Prostate gland (tissue), 2 donors: Measurements from ENCODE around the gene TSC22D1. TPM values are rescaled to one million over a fixed set of nuclear protein-coding genes. Genes with fewer than 3 reads are reported as not detected.

ENCODE experiments used
- DNase-seq: peaks from one replicate; pipeline ENCODE4 v3.0.0-alpha.2; 2019; ENCODE audit warnings: low spot score
- H3K27ac ChIP-seq, 2 donors: fragments of 200-600 bp; sonication (generic); 2 replicates each; pipeline ENCODE4 v1.5.1; 2017 to 2019
- H3K27me3 ChIP-seq: fragments of 200-600 bp; sonication (generic); replicated peaks from 2 replicates; pipeline ENCODE4 v1.5.1; 2019; ENCODE audit not compliant: insufficient read depth
- H3K36me3 ChIP-seq, 2 donors: fragments of 200-600 bp; sonication (generic); 1 replicate in 1 of 2; 2 replicates in 1 of 2; pipeline versions ENCODE4 v1.5.1 to v1.8.1; 2017 to 2019
- H3K4me1 ChIP-seq: fragments of 200-600 bp; sonication (generic); replicated peaks from 2 replicates; pipeline ENCODE4 v1.5.1; 2019
- H3K4me3 ChIP-seq, 2 donors: fragments of 200-600 bp; sonication (generic); 2 replicates each; pipeline ENCODE4 v1.5.1; 2017 to 2019
- H3K9me3 ChIP-seq: fragments of 200-600 bp; sonication (generic); 2 replicates; pipeline ENCODE4 v1.5.1; 2017
- CTCF ChIP-seq, 4 experiments: fragments of 200-600 bp in 2 of 4; fragments of 450-650 bp in 2 of 4; sonication (generic) in 2 of 4; IDR thresholded peaks; 1 replicate in 3 of 4; 2 replicates in 1 of 4; pipeline ENCODE4 v1.5.1; 2016 to 2019; ENCODE audit warnings: antibody characterized with exemption in 4 of 4, mild to moderate bottlenecking in 2 of 4, moderate library complexity in 2 of 4
- POLR2A ChIP-seq: fragments of 450-650 bp; IDR thresholded peaks from one replicate; pipeline ENCODE4 v1.6.1; 2016; ENCODE audit warnings: antibody characterized with exemption, mild to moderate bottlenecking
- POLR2AphosphoS5 ChIP-seq: sonication (generic); formaldehyde crosslinking; IDR thresholded peaks from one replicate; pipeline ENCODE4 v1.6.1; 2017; ENCODE audit warnings: antibody characterized with exemption
- WGBS: methylation state at CpG from one replicate; pipeline ENCODE4 v1.1.5; 2018; 5-methylcytosine and 5-hydroxymethylcytosine counted together
- intact Hi-C: fragments of 100-400 bp; cut with DNase I; formaldehyde crosslinking; loops from one replicate; pipeline ENCODE4 v1.14.2; 2022
- total RNA-seq, 2 donors: library from RNA; depleted of rRNA; stranded (reverse); fragments of >200 nt; gene quantifications; one replicate each; pipeline ENCODE4 v1.1.0, GENCODE V29; 2016

TSC22D1 gene
- total RNA-seq, 2 donors from 2014 or later = 185 to 237 TPM

- no peak for TF ChIP-seq CTCF (IDR thresholded peaks at IDR 0.05)
- TF ChIP-seq POLR2AphosphoS5 = no peak
- TF ChIP-seq POLR2A = no peak
- Histone ChIP-seq H3K4me3 (peak overlapping the region; percentile 90 to 97), H3K36me3 (no peaks in the 10 kb centered on the region), H3K27me3 (no peaks in the 10 kb centered on the region), H3K9me3 (no peaks in the 10 kb centered on the region), H3K4me1 (peaks cover 5% of the 10 kb centered on the region), H3K27ac (peak overlapping the region; percentile 98)
- intact Hi-C loops = loop anchor here (5.0 kb wide), 1 partner anchor 274 kb away; no protein-coding TSS in a partner anchor
- 2% methylated on average over 15 of the region's 15 CpGs for WGBS
- no peak for DNase-seq
These were observed 1.9 kb upstream of the TSC22D1 start for GRCh38 chr13:44578067-44578400.

GRCh38 chr13:44577236-44578066 is 1.3 kb upstream of the TSC22D1 start:
- Histone ChIP-seq H3K4me1 (peaks cover 5% of the 10 kb centered on the region), H3K4me3 (peak overlapping the region; percentile 90 to 97), H3K9me3 (no peaks in the 10 kb centered on the region), H3K27ac (peak overlapping the region; percentile 98), H3K36me3 (no peaks in the 10 kb centered on the region), H3K27me3 (no peaks in the 10 kb centered on the region)
- TF ChIP-seq POLR2AphosphoS5 (peak; percentile 82), POLR2A (peak; percentile 65), CTCF (IDR thresholded peaks at IDR 0.05) (no peak)
- peak; percentile 96 for DNase-seq
- intact Hi-C loops = loop anchor here (2.0 to 5.0 kb wide), 3 partner anchors 181 to 391 kb away; no protein-coding TSS in a partner anchor
- WGBS = under 1% methylated on average over 54 of the region's 94 CpGs

GRCh38 chr13:44576351-44577235 is 463 bp upstream of the TSC22D1 start:
- Histone ChIP-seq H3K36me3 (no peaks in the 10 kb centered on the region), H3K4me3 (peak overlapping the region; percentile 90 to 97), H3K27ac (peak overlapping the region; percentile 98), H3K9me3 (no peaks in the 10 kb centered on the region), H3K4me1 (peaks cover 5% of the 10 kb centered on the region), H3K27me3 (no peaks in the 10 kb centered on the region)
- intact Hi-C loops = loop anchor here (2.0 to 5.0 kb wide), 3 partner anchors 182 to 392 kb away; no protein-coding TSS in a partner anchor
- TF ChIP-seq POLR2A (no peak), CTCF (IDR thresholded peaks at IDR 0.05) (no peak), POLR2AphosphoS5 (no peak)
- DNase-seq = peak; percentile 21
- under 1% methylated on average over 82 of the region's 111 CpGs for WGBS

GRCh38 chr13:44575035-44575434 is 1.1 kb downstream of the TSC22D1 start:
- Histone ChIP-seq H3K27me3 (no peaks in the 10 kb centered on the region), H3K4me3 (peak overlapping the region; percentile 90 to 97), H3K4me1 (peaks cover 5% of the 10 kb centered on the region), H3K36me3 (no peaks in the 10 kb centered on the region), H3K9me3 (no peaks in the 10 kb centered on the region), H3K27ac (peak overlapping the region; percentile 98)
- DNase-seq = no peak
- WGBS = 88% methylated on average over 1 of the region's 1 CpG
- intact Hi-C loops = loop anchor here (5.0 kb wide), 1 partner anchor 277 kb away; no protein-coding TSS in a partner anchor
- no peak for TF ChIP-seq CTCF (IDR thresholded peaks at IDR 0.05)
- no peak for TF ChIP-seq POLR2AphosphoS5
- TF ChIP-seq POLR2A = no peak
